Measurements from ENCODE around the gene SCAF8.
"Not testable (repeated sequence)": the region's sequence is repeated elsewhere in the genome, so short reads cannot be mapped to it uniquely, and the experiment has no call there.

Gene SCAF8

GRCh38 chr6:154792761-154793160 is 59.5 kb downstream of the SCAF8 start:
- no peak for DNase-seq (ENCODE audit: extremely low read depth, low read depth)
- no peak for TF ChIP-seq CTCF (IDR thresholded peaks at IDR 0.05; ENCODE audit: low read depth, low read length, missing control alignments)
- no peak overlapping the region for H3K4me3 ChIP-seq (replicated peaks; ENCODE audit: low read depth, low read length)

GRCh38 chr6:154796484-154796883 is 63.3 kb downstream of the SCAF8 start:
- TF ChIP-seq CTCF (IDR thresholded peaks at IDR 0.05; ENCODE audit: low read depth, low read length, missing control alignments) = no peak
- no peak for DNase-seq (ENCODE audit: extremely low read depth, low read depth)
- H3K4me3 ChIP-seq (replicated peaks; ENCODE audit: low read depth, low read length) = no peak overlapping the region

GRCh38 chr6:154797857-154798256 is 64.6 kb downstream of the SCAF8 start:
- no peak for TF ChIP-seq CTCF (IDR thresholded peaks at IDR 0.05; ENCODE audit: low read depth, low read length, missing control alignments)
- H3K4me3 ChIP-seq (replicated peaks; ENCODE audit: low read depth, low read length) = no peak overlapping the region
- DNase-seq (ENCODE audit: extremely low read depth, low read depth) = no peak

- TF ChIP-seq CTCF (IDR thresholded peaks at IDR 0.05; ENCODE audit: low read depth, low read length, missing control alignments) = no peak
- no peak overlapping the region for H3K4me3 ChIP-seq (replicated peaks; ENCODE audit: low read depth, low read length)
- DNase-seq (ENCODE audit: extremely low read depth, low read depth) = no peak
These were observed 67.1 kb downstream of the SCAF8 start for GRCh38 chr6:154800338-154800737.

GRCh38 chr6:154805288-154805911 is 72.2 kb downstream of the SCAF8 start:
- TF ChIP-seq CTCF (IDR thresholded peaks at IDR 0.05; ENCODE audit: low read depth, low read length, missing control alignments) = peak; percentile 34
- H3K4me3 ChIP-seq (replicated peaks; ENCODE audit: low read depth, low read length) = no peak overlapping the region
- DNase-seq (ENCODE audit: extremely low read depth, low read depth) = peak; percentile 16

GRCh38 chr6:154806804-154807203 is 73.6 kb downstream of the SCAF8 start:
- no peak overlapping the region for H3K4me3 ChIP-seq (replicated peaks; ENCODE audit: low read depth, low read length)
- no peak for TF ChIP-seq CTCF (IDR thresholded peaks at IDR 0.05; ENCODE audit: low read depth, low read length, missing control alignments)
- DNase-seq (ENCODE audit: extremely low read depth, low read depth) = no peak

GRCh38 chr6:154811663-154812062 is 78.4 kb downstream of the SCAF8 start:
- not testable (repeated sequence) for H3K4me3 ChIP-seq (replicated peaks; ENCODE audit: low read depth, low read length); DNase-seq (ENCODE audit: extremely low read depth, low read depth)
